PC-3 (cell line): ENCODE measurements around the gene FSTL5.

Experiments used
- CTCF ChIP-seq: fragments of 300-600 bp; sonication (generic); conservative IDR thresholded peaks from 2 replicates; pipeline ENCODE4 v1.5.1; 2017; ENCODE audit warnings: antibody characterized with exemption, low read depth, mild to moderate bottlenecking, low read length
- EZH2 ChIP-seq: fragments of 300-600 bp; sonication (generic); IDR thresholded peaks from one replicate; pipeline ENCODE4 v1.6.1; 2017; ENCODE audit warnings: antibody characterized with exemption, mild to moderate bottlenecking, low read length; ENCODE audit not compliant: unreplicated experiment
- EZH2phosphoT487 ChIP-seq: fragments of 300-600 bp; sonication (generic); IDR thresholded peaks from 2 replicates; pipeline ENCODE4 v1.6.1; 2018; ENCODE audit warnings: mild to moderate bottlenecking, antibody characterized with exemption, low read length, borderline replicate concordance

- no peak for TF ChIP-seq EZH2phosphoT487
- TF ChIP-seq CTCF = no peak
- TF ChIP-seq EZH2 = no peak
Observed at GRCh38 chr4:161438096-161438495, 725.7 kb downstream of the FSTL5 start.
